Lower leg skin (tissue), 3 donors: ENCODE results near the gene RAPGEF1.

Experiments used
- POLR2A ChIP-seq, 2 donors: fragments of 450-650 bp; IDR thresholded peaks; one replicate each; pipeline ENCODE4 v1.6.1; 2016 to 2017; ENCODE audit warnings: antibody characterized with exemption in 2 of 2, mild to moderate bottlenecking in 1 of 2, moderate library complexity in 1 of 2
- TF ChIP-seq, protein P1 (sequence below), 3 donors: fragments of 450-650 bp; IDR thresholded peaks; one replicate each; pipeline ENCODE4 v1.5.1; 2016; ENCODE audit warnings: antibody characterized with exemption in 3 of 3, mild to moderate bottlenecking in 3 of 3, moderate library complexity in 2 of 3

DNA sequence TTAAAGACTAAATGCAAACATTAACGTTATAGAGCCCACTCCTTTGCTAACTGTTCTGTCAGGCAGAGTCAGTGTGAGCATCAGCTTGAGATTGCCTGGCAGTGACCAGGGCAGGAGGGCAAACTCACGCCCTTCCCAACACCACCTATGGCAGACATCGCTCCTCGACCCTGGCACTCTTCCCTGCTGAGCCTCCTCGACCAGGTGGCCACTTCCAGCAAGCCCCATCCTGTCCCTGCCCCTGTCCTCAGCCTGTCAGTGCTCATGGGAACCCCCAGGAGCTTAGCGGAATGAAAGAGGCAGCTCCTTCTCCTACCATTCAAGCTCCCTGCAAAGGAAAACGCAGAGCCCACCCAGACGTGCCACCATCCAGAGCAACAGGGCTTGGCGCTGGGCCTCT is 152.5 kb downstream of the RAPGEF1 start:
- TF ChIP-seq, protein P1, sequence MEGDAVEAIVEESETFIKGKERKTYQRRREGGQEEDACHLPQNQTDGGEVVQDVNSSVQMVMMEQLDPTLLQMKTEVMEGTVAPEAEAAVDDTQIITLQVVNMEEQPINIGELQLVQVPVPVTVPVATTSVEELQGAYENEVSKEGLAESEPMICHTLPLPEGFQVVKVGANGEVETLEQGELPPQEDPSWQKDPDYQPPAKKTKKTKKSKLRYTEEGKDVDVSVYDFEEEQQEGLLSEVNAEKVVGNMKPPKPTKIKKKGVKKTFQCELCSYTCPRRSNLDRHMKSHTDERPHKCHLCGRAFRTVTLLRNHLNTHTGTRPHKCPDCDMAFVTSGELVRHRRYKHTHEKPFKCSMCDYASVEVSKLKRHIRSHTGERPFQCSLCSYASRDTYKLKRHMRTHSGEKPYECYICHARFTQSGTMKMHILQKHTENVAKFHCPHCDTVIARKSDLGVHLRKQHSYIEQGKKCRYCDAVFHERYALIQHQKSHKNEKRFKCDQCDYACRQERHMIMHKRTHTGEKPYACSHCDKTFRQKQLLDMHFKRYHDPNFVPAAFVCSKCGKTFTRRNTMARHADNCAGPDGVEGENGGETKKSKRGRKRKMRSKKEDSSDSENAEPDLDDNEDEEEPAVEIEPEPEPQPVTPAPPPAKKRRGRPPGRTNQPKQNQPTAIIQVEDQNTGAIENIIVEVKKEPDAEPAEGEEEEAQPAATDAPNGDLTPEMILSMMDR (IDR thresholded peaks at IDR 0.05): no peak
- no peak for TF ChIP-seq POLR2A (IDR thresholded peaks at IDR 0.05)
